ENCODE data around the gene CENPA.
"Not testable (repeated sequence)": the region's sequence is repeated elsewhere in the genome, so short reads cannot be mapped to it uniquely, and the experiment has no call there.

The CENPA gene

DNA sequence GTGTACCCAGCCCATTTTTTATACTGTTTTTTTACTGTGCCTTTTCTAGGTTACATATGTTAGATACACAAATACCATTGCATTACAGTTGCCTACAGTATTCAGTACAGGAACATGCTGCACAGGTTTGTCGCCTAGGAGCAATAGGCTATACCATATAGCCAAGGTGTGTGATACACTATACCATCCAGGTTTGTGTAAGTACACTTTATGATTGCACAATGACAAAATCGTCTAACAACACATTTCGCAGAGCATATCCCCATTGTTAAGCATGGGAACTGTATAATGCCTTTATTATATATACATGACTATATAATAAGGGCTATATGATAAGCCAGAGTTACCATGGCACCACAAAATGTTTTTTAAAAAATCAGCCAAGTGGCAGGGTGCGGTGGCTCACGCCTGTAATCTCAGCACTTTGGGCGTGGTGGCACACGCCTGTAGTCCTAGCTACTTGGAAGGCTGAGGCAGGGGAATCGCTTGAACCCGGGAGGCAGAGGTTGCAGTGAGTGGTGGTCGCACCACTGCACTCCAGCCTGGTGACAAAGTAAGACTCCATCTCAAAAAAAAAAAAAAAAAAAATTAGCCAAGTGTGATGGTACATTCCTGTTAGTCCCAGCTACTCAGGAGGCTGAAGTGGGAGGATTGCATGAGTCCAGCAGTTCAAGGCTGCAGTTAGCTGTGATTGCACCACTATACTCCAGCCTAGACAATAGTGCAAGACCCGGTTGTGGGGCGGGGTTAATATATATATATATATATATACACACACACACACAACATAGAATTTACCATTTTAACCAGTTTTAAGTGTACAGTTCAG is 2.8 kb upstream of the CENPA start:
- no peak overlapping the region for H3K27ac ChIP-seq
- TF ChIP-seq ZFX (IDR thresholded peaks at IDR 0.05; ENCODE audit: borderline replicate concordance) = no peak
- TF ChIP-seq, protein P1, sequence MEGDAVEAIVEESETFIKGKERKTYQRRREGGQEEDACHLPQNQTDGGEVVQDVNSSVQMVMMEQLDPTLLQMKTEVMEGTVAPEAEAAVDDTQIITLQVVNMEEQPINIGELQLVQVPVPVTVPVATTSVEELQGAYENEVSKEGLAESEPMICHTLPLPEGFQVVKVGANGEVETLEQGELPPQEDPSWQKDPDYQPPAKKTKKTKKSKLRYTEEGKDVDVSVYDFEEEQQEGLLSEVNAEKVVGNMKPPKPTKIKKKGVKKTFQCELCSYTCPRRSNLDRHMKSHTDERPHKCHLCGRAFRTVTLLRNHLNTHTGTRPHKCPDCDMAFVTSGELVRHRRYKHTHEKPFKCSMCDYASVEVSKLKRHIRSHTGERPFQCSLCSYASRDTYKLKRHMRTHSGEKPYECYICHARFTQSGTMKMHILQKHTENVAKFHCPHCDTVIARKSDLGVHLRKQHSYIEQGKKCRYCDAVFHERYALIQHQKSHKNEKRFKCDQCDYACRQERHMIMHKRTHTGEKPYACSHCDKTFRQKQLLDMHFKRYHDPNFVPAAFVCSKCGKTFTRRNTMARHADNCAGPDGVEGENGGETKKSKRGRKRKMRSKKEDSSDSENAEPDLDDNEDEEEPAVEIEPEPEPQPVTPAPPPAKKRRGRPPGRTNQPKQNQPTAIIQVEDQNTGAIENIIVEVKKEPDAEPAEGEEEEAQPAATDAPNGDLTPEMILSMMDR (IDR thresholded peaks at IDR 0.05) = no peak

DNA sequence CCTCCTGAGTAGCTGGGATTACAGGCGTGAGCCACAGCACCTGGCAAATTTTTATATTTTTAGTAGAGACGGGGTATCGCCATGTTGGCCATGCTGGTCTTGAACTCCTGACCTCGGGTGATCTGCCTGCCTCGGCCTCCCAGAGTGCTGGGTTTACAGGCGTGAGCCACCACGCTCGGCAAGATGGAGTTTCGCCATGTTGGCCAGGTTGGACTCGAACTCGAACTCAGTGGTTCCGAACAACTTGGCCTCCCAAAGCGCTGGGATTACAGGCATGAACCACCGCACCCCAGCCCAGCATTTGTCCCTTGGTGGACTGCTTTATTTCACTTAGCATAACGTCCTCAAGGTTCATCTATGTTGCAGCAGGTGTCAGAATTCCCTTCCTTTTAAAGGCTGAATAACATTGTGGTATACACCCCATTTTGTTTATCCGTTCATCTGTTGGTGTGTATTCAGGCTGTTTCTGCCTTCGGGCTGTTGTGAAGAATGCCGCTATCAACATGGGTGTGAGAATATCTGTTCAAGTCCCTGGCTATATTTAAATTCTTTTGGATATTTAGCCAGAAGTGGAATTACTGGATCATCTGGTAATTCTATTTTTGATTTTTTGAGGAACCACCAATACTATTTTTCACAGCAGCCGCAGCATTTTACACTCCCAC is 1.2 kb upstream of the CENPA start:
- H3K27ac ChIP-seq = peak overlapping the region; percentile 65
- TF ChIP-seq, protein P1 (IDR thresholded peaks at IDR 0.05) = no peak
- TF ChIP-seq ZFX (IDR thresholded peaks at IDR 0.05; ENCODE audit: borderline replicate concordance) = no peak

DNA sequence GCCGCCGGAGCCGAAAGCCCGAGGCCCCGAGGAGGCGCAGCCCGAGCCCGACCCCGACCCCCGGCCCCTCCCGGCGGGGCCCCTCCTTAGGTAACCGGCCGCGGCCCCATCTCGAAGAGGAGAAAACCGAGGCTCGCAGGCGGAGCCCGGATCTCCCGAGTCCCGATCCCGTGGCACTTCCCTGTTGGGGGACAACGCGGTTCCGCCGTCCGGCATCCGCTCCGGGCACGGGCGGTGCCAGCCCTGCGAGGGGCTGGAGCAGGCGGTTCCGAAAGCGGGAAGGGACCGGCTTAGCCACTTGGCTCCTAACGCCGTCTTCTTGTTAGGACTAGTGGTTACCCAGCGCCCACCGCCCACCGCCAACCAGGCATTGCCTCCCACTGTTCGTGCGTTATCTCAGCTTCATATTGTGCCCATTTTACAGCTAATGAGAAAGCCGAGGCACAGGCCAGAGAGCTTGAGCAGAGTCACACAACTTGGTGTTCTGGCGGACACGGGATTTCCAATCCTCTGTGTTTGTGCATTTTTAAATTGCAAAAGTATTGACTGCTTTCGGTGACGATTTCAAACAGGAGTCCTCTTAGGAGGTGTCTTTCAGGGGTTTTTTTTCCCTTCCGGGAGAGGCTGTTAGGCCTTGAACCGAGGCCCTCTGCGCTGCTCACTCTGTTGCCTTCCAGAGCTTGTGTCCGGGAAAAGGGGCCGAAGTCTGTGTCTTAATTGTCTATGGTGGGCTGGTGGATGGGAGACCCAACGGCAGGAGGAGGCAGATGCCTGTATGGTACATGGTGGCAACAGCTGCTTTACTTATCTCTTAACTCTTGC is 562 bp downstream of the CENPA start:
- peak overlapping the region; percentile 65 for H3K27ac ChIP-seq
- TF ChIP-seq ZFX (IDR thresholded peaks at IDR 0.05; ENCODE audit: borderline replicate concordance) = no peak
- TF ChIP-seq, protein P1 (IDR thresholded peaks at IDR 0.05) = no peak

DNA sequence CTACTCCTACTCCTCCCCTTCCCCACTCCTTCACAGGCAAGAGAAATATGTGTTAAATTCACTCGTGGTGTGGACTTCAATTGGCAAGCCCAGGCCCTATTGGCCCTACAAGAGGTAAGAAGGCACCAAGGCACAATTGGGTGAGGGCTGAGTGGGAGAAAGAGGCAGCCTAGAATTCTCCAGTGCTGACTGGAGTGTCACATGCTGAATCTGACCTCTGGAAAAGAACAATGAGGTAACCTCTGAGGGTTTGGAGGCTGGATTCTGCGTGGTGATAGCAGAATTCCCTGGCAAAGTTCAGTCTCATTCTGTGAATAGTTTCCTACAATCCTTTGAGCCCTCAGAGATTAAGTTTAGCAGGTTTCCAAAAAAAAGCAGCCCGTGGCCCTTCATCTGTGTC is 6.9 kb downstream of the CENPA start:
- TF ChIP-seq, protein P1 (IDR thresholded peaks at IDR 0.05) = no peak
- no peak for TF ChIP-seq ZFX (IDR thresholded peaks at IDR 0.05; ENCODE audit: borderline replicate concordance)
- H3K27ac ChIP-seq = no peak overlapping the region

DNA sequence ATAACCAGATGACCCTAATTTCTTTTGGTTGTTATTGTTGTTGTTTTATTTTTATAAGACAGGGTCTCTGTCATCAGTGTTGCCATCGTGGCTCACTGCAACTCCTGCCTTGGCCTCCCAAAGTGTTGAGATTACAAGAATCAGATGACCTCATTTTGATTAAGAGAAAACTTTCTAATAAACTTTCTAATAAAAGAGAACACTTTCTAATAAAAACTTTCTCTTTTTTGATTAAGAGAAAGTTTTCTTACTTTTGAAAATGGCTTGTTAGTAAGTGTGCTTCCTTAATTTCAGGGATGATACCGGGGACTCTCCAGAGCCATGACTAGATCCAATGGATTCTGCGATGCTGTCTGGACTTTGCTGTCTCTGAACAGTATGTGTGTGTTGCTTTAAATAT is 7.7 kb downstream of the CENPA start:
- TF ChIP-seq, protein P1 (IDR thresholded peaks at IDR 0.05) = no peak
- no peak for TF ChIP-seq ZFX (IDR thresholded peaks at IDR 0.05; ENCODE audit: borderline replicate concordance)
- no peak overlapping the region for H3K27ac ChIP-seq

DNA sequence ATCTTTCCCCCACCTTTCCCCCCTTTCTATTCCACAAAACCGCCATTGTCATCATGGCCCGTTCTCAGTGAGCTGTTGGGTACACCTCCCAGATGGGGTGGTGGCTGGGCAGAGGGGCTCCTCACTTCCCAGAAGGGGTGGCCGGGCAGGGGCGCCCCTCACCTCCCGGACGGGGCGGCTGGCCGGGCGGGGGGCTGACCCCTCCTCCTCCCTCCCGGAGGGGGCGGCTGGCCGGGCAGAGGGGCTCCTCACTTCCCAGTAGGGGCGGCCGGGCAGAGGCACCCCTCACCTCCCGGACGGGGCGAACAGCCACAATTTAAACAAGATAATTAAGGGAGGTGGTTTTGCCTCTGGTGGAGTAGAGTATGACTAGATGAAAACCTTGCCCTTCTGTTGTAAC is 9.3 kb downstream of the CENPA start:
- H3K27ac ChIP-seq = not testable (repeated sequence)

DNA sequence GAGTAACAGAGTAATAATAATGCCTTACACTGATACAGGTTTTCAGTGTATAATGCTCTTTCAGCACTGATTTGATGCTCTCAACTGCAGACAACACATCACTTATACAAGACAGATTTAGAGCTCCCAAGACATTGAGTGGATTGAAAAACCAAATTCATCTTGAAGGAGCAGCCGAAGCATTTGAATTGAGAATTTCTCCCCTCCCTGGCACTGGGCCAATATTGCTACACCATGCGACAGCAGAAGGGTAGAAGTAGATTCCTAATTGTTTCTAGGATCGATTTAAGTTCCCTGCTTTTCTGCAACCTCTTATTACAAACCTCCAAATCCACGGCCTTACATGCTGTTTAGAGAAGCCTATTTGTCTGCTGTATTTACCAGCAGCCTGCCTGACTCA is 15.5 kb downstream of the CENPA start:
- H3K27ac ChIP-seq = no peak overlapping the region
- TF ChIP-seq ZFX (IDR thresholded peaks at IDR 0.05; ENCODE audit: borderline replicate concordance) = no peak

DNA sequence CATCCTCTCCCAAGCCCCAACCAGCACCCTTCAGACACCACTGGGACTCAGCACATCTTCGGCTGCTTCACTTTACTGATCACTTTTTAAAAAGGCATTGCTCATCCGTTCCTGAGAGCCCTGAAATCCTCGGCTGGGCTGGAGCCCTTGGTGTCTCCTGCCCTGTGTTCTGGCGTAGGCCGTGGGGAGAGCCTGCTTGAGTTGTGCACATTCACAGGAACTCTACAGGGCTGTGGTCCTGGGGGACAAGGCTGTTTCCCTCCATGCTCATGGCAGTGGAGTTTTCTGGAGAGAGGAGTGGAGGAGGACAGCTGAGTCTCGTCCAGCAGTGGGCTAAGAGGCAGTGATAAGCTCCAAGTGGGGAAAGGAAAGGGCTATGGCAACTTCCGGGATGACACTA is 15.9 kb downstream of the CENPA start:
- no peak overlapping the region for H3K27ac ChIP-seq
- no peak for TF ChIP-seq ZFX (IDR thresholded peaks at IDR 0.05; ENCODE audit: borderline replicate concordance)
- TF ChIP-seq, protein P1 (IDR thresholded peaks at IDR 0.05) = no peak

Data from 22Rv1 (cell line).